Activated CD8-positive, alpha-beta T cell treated with anti-CD3 and anti-CD28 coated beads, Interleukin-2, amount 10 ng/mL, durations not matched to agents 7 days and 5 days (primary cell): ENCODE measurements around the gene CDH4. TPM values are rescaled to one million over a fixed set of nuclear protein-coding genes. Genes with fewer than 3 reads are reported as not detected.

Experiments used
- ATAC-seq: fragments of 150-1000 bp; cut with Tn5 transposase; one replicate; pipeline ENCODE4 v1.10.0; 2021; ENCODE audit warnings: moderate library complexity
- CTCF ChIA-PET: fragments of 350-600 bp; sonication (Branson Sonifier 250); formaldehyde crosslinking; loops from one replicate; lab custom pipeline; 2021; ENCODE audit warnings: antibody characterized with exemption; lab: Charles Lee
- POLR2A ChIA-PET: fragments of 350-600 bp; sonication (Branson Sonifier 250); formaldehyde crosslinking; loops from one replicate; lab custom pipeline; 2021; ENCODE audit warnings: antibody characterized with exemption; lab: Charles Lee
- DNase-seq: peaks from one replicate; pipeline ENCODE4 v3.0.0-alpha.2; 2020
- H3K27ac Mint-ChIP-seq: one replicate; pipeline ENCODE4 v1.8.0; 2021; ENCODE audit warnings: mild to moderate bottlenecking, mixed read lengths
- H3K27me3 Mint-ChIP-seq: one replicate; pipeline ENCODE4 v1.8.0; 2021; ENCODE audit warnings: low read depth, mixed read lengths
- H3K36me3 Mint-ChIP-seq: one replicate; pipeline ENCODE4 v1.8.0; 2021; ENCODE audit warnings: low read depth, mixed read lengths
- H3K4me1 Mint-ChIP-seq: one replicate; pipeline ENCODE4 v1.8.0; 2021; ENCODE audit warnings: low read depth, mixed read lengths
- H3K4me3 Mint-ChIP-seq: one replicate; pipeline ENCODE4 v1.8.0; 2021; ENCODE audit warnings: mild to moderate bottlenecking, mixed read lengths
- H3K9me3 Mint-ChIP-seq: one replicate; pipeline ENCODE4 v1.8.0; 2022; ENCODE audit warnings: mixed read lengths; ENCODE audit not compliant: insufficient read depth
- total RNA-seq, 2 experiments: library from RNA; stranded (reverse); gene quantifications; one replicate each; pipeline ENCODE4 v1.2.3, GENCODE V29; 2021

CDH4 gene
- total RNA-seq, 2 experiments from 2014 or later = 0.05 to 0.13 TPM

- no peaks in the 10 kb centered on the region for H3K27me3 Mint-ChIP-seq
- H3K4me3 Mint-ChIP-seq = no peak overlapping the region
- ChIA-PET CTCF (no interaction called here), POLR2A (no interaction called here)
- H3K9me3 Mint-ChIP-seq = no peaks in the 10 kb centered on the region
- H3K4me1 Mint-ChIP-seq = no peaks in the 10 kb centered on the region
- DNase-seq = no peak
- ATAC-seq = no peak
- H3K36me3 Mint-ChIP-seq = no peaks in the 10 kb centered on the region
- H3K27ac Mint-ChIP-seq = no peak overlapping the region
These were observed 682.1 kb downstream of the CDH4 start for GRCh38 chr20:61933951-61934715.

GRCh38 chr20:61934716-61935530 is 682.9 kb downstream of the CDH4 start:
- Mint-ChIP-seq H3K9me3 (no peaks in the 10 kb centered on the region), H3K36me3 (no peaks in the 10 kb centered on the region)
- POLR2A ChIA-PET = no interaction called here

GRCh38 chr20:61935926-61936700 is 684.1 kb downstream of the CDH4 start:
- H3K4me1 Mint-ChIP-seq = no peaks in the 10 kb centered on the region
- H3K27me3 Mint-ChIP-seq = no peaks in the 10 kb centered on the region
- no peaks in the 10 kb centered on the region for H3K9me3 Mint-ChIP-seq
- no peak for ATAC-seq
- H3K4me3 Mint-ChIP-seq = no peak overlapping the region
- CTCF ChIA-PET = no interaction called here
- H3K27ac Mint-ChIP-seq = no peak overlapping the region
- POLR2A ChIA-PET = no interaction called here
- no peak for DNase-seq
- H3K36me3 Mint-ChIP-seq = no peaks in the 10 kb centered on the region

More at GRCh38 chr20:61934716-61935530, 682.9 kb downstream of the CDH4 start:
- DNase-seq (no peak), ATAC-seq (no peak)
- Mint-ChIP-seq H3K4me3 (no peak overlapping the region), H3K27ac (no peak overlapping the region), H3K4me1 (no peaks in the 10 kb centered on the region), H3K27me3 (no peaks in the 10 kb centered on the region)
- CTCF ChIA-PET = no interaction called here

GRCh38 chr20:61936701-61937131 is 684.7 kb downstream of the CDH4 start:
- H3K27ac Mint-ChIP-seq = no peak overlapping the region
- H3K36me3 Mint-ChIP-seq = no peaks in the 10 kb centered on the region
- ATAC-seq = no peak
- POLR2A ChIA-PET = no interaction called here
- H3K27me3 Mint-ChIP-seq = no peaks in the 10 kb centered on the region
- no peak for DNase-seq
- no peaks in the 10 kb centered on the region for H3K9me3 Mint-ChIP-seq
- CTCF ChIA-PET = no interaction called here
- no peak overlapping the region for H3K4me3 Mint-ChIP-seq
- H3K4me1 Mint-ChIP-seq = no peaks in the 10 kb centered on the region

GRCh38 chr20:61937146-61937962 is 685.3 kb downstream of the CDH4 start:
- DNase-seq (no peak), ATAC-seq (no peak)
- Mint-ChIP-seq H3K27ac (no peak overlapping the region), H3K36me3 (no peaks in the 10 kb centered on the region), H3K9me3 (no peaks in the 10 kb centered on the region), H3K27me3 (no peaks in the 10 kb centered on the region), H3K4me3 (no peak overlapping the region), H3K4me1 (no peaks in the 10 kb centered on the region)
- CTCF ChIA-PET = no interaction called here
- POLR2A ChIA-PET = no interaction called here

- Mint-ChIP-seq H3K36me3 (no peaks in the 10 kb centered on the region), H3K4me3 (no peak overlapping the region), H3K27me3 (no peaks in the 10 kb centered on the region), H3K9me3 (no peaks in the 10 kb centered on the region), H3K27ac (no peak overlapping the region), H3K4me1 (no peaks in the 10 kb centered on the region)
- ChIA-PET POLR2A (no interaction called here), CTCF (no interaction called here)
- ATAC-seq (no peak), DNase-seq (no peak)
These were observed 686.1 kb downstream of the CDH4 start for GRCh38 chr20:61937963-61938838.

GRCh38 chr20:61938839-61939690 is 687.0 kb downstream of the CDH4 start:
- POLR2A ChIA-PET = no interaction called here
- Mint-ChIP-seq H3K27me3 (no peaks in the 10 kb centered on the region), H3K4me1 (no peaks in the 10 kb centered on the region), H3K27ac (no peak overlapping the region), H3K36me3 (no peaks in the 10 kb centered on the region), H3K4me3 (no peak overlapping the region), H3K9me3 (no peaks in the 10 kb centered on the region)
- CTCF ChIA-PET = no interaction called here
- ATAC-seq (no peak), DNase-seq (no peak)

- no peak overlapping the region for H3K27ac Mint-ChIP-seq
- ATAC-seq (no peak), DNase-seq (no peak)
- H3K4me3 Mint-ChIP-seq = no peak overlapping the region
- CTCF ChIA-PET = no interaction called here
- no peaks in the 10 kb centered on the region for H3K27me3 Mint-ChIP-seq
- H3K4me1 Mint-ChIP-seq = no peaks in the 10 kb centered on the region
- H3K36me3 Mint-ChIP-seq = no peaks in the 10 kb centered on the region
- H3K9me3 Mint-ChIP-seq = no peaks in the 10 kb centered on the region
- POLR2A ChIA-PET = no interaction called here
These were observed 687.8 kb downstream of the CDH4 start for GRCh38 chr20:61939691-61940360.

- no peak for ATAC-seq
- ChIA-PET POLR2A (no interaction called here), CTCF (no interaction called here)
- no peak for DNase-seq
- Mint-ChIP-seq H3K27me3 (no peaks in the 10 kb centered on the region), H3K4me3 (no peak overlapping the region), H3K36me3 (peaks cover 2% of the 10 kb centered on the region), H3K27ac (no peak overlapping the region), H3K9me3 (peaks cover 3% of the 10 kb centered on the region), H3K4me1 (no peaks in the 10 kb centered on the region)
These were observed 688.4 kb downstream of the CDH4 start for GRCh38 chr20:61940491-61940890.
